Measurements from ENCODE around the gene TBC1D22A.

Gene TBC1D22A

GRCh38 chr22:46795140-46795539 is 32.7 kb downstream of the TBC1D22A start:
- no peak for TF ChIP-seq CTCF (IDR thresholded peaks at IDR 0.05; ENCODE audit: low read length)
- TF ChIP-seq EZH2phosphoT487 (IDR thresholded peaks at IDR 0.05; ENCODE audit: low read length): no peak
- no peak for TF ChIP-seq EZH2 (optimal IDR thresholded peaks at IDR 0.05; ENCODE audit: low read depth, low read length)
- Histone ChIP-seq H3K9ac (ENCODE audit: low read length) (no peak overlapping the region), H3K4me3 (ENCODE audit: low read length) (no peak overlapping the region), H3K9me2 (replicated peaks; ENCODE audit: insufficient read depth, low read length) (no peaks in the 10 kb centered on the region), H3K4me2 (ENCODE audit: low read depth, low read length) (no peak overlapping the region), H4K20me1 (ENCODE audit: insufficient read depth, low read length) (0 out of 2 replicates have a peak, but pooled peaks cover 3% of the 10 kb centered on the region), H3K79me2 (ENCODE audit: low read length) (peaks cover 35% of the 10 kb centered on the region), H3K27ac (ENCODE audit: low read length) (no peak overlapping the region), H3F3A (ENCODE audit: insufficient read depth, low read length) (peaks cover 14% of the 10 kb centered on the region), H3K4me1 (ENCODE audit: low read length) (peaks cover 13% of the 10 kb centered on the region), H3K9me3 (replicated peaks; ENCODE audit: insufficient read depth, low read length) (no peaks in the 10 kb centered on the region), H3K36me3 (replicated peaks; ENCODE audit: insufficient read depth, low read length) (no peaks in the 10 kb centered on the region), H2AFZ (ENCODE audit: low read length) (no peak overlapping the region), H3K27me3 (replicated peaks; ENCODE audit: insufficient read depth, low read length) (no peaks in the 10 kb centered on the region)
- no peak for DNase-seq

- Histone ChIP-seq H3K4me1 (ENCODE audit: low read length) (peaks cover 8% of the 10 kb centered on the region; the same call in 1 of the 2 replicates), H3F3A (ENCODE audit: insufficient read depth, low read length) (peaks cover 6% of the 10 kb centered on the region), H2AFZ (ENCODE audit: low read length) (no peak overlapping the region), H3K79me2 (ENCODE audit: low read length) (peaks cover 28% of the 10 kb centered on the region), H3K27me3 (replicated peaks; ENCODE audit: insufficient read depth, low read length) (no peaks in the 10 kb centered on the region), H3K9ac (ENCODE audit: low read length) (no peak overlapping the region), H3K36me3 (replicated peaks; ENCODE audit: insufficient read depth, low read length) (no peaks in the 10 kb centered on the region), H3K4me3 (ENCODE audit: low read length) (no peak overlapping the region), H3K9me2 (replicated peaks; ENCODE audit: insufficient read depth, low read length) (no peaks in the 10 kb centered on the region), H3K27ac (ENCODE audit: low read length) (no peak overlapping the region), H3K9me3 (replicated peaks; ENCODE audit: insufficient read depth, low read length) (no peaks in the 10 kb centered on the region), H3K4me2 (ENCODE audit: low read depth, low read length) (no peak overlapping the region), H4K20me1 (ENCODE audit: insufficient read depth, low read length) (0 out of 2 replicates have a peak, but pooled peaks cover 3% of the 10 kb centered on the region)
- DNase-seq: no peak
- TF ChIP-seq CTCF (IDR thresholded peaks at IDR 0.05; ENCODE audit: low read length): no peak
These were observed 33.6 kb downstream of the TBC1D22A start for GRCh38 chr22:46795845-46796565.

- Histone ChIP-seq H3F3A (ENCODE audit: insufficient read depth, low read length) (no peaks in the 10 kb centered on the region), H3K79me2 (ENCODE audit: low read length) (peaks cover 28% of the 10 kb centered on the region), H3K9me2 (replicated peaks; ENCODE audit: insufficient read depth, low read length) (no peaks in the 10 kb centered on the region), H3K9ac (ENCODE audit: low read length) (no peak overlapping the region), H3K36me3 (replicated peaks; ENCODE audit: insufficient read depth, low read length) (no peaks in the 10 kb centered on the region), H3K27ac (ENCODE audit: low read length) (no peak overlapping the region), H3K4me1 (ENCODE audit: low read length) (peaks cover 3% of the 10 kb centered on the region; the same call in 1 of the 2 replicates), H3K9me3 (replicated peaks; ENCODE audit: insufficient read depth, low read length) (no peaks in the 10 kb centered on the region), H4K20me1 (ENCODE audit: insufficient read depth, low read length) (0 out of 2 replicates have a peak, but pooled peaks cover 3% of the 10 kb centered on the region), H3K27me3 (replicated peaks; ENCODE audit: insufficient read depth, low read length) (no peaks in the 10 kb centered on the region), H2AFZ (ENCODE audit: low read length) (no peak overlapping the region), H3K4me3 (ENCODE audit: low read length) (no peak overlapping the region), H3K4me2 (ENCODE audit: low read depth, low read length) (no peak overlapping the region)
- TF ChIP-seq EZH2phosphoT487 (IDR thresholded peaks at IDR 0.05; ENCODE audit: low read length) (no peak), CTCF (IDR thresholded peaks at IDR 0.05; ENCODE audit: low read length) (no peak), EZH2 (optimal IDR thresholded peaks at IDR 0.05; ENCODE audit: low read depth, low read length) (no peak)
- DNase-seq: no peak
These were observed 34.2 kb downstream of the TBC1D22A start for GRCh38 chr22:46796566-46797195.
